T-cell (primary cell): ENCODE data around the gene ELF4. TPM values are rescaled to one million over a fixed set of nuclear protein-coding genes. Genes with fewer than 3 reads are reported as not detected.

Experiments
- ATAC-seq, 4 experiments: fragments of 200-7000 bp in 3 of 4; fragments of 150-1000 bp in 1 of 4; cut with Tn5 transposase; replicated peaks in 1 of 4; 1 replicate in 3 of 4; 2 replicates in 1 of 4; pipeline ENCODE4 v1.10.0; 2021; ENCODE audit warnings: moderate library complexity in 3 of 4, mild to moderate bottlenecking in 2 of 4, moderate number of reproducible peaks in 1 of 4
- CTCF ChIA-PET, 2 donors: fragments of 300-600 bp; sonication (Branson Sonifier 250); formaldehyde crosslinking; loops; one replicate each; lab custom pipeline; 2022; ENCODE audit warnings: antibody characterized with exemption in 2 of 2; lab: Charles Lee
- POLR2A ChIA-PET, 2 donors: fragments of 300-600 bp; sonication (Branson Sonifier 250); formaldehyde crosslinking; loops; one replicate each; lab custom pipeline; 2022; ENCODE audit warnings: antibody characterized with exemption in 2 of 2; lab: Charles Lee
- DNase-seq, 35 experiments: peaks; one replicate each; pipeline versions ENCODE4 v3.0.0 to v3.0.0-alpha.2; 2013 to 2023
- H3K27ac ChIP-seq: one replicate; pipeline ENCODE4 v1.5.1; 2013; ENCODE audit warnings: low read length
- H3K27me3 ChIP-seq, 2 experiments: replicated peaks in 1 of 2; 1 replicate in 1 of 2; 2 replicates in 1 of 2; pipeline versions ENCODE4 v1.6.1 to v1.7.0; 2013; ENCODE audit warnings: low read length in 1 of 2, mixed read lengths in 1 of 2; ENCODE audit not compliant: control insufficient read depth in 2 of 2, insufficient read depth in 2 of 2; ENCODE audit errors: extremely low read depth in 1 of 2
- H3K36me3 ChIP-seq, 2 donors: 1 replicate in 1 of 2; 2 replicates in 1 of 2; pipeline versions ENCODE4 v1.6.1 to v1.7.0; 2013; ENCODE audit warnings: low read length in 1 of 2; ENCODE audit not compliant: control insufficient read depth in 2 of 2, insufficient read depth in 1 of 2; ENCODE audit errors: extremely low read depth in 1 of 2
- H3K4me1 ChIP-seq, 2 experiments: 1 replicate in 1 of 2; 2 replicates in 1 of 2; pipeline versions ENCODE4 v1.6.1 to v1.7.0; 2013; ENCODE audit warnings: low read length in 2 of 2, mixed read lengths in 1 of 2; ENCODE audit not compliant: insufficient read depth in 2 of 2, control insufficient read depth in 1 of 2; ENCODE audit errors: extremely low read depth in 1 of 2
- H3K4me3 ChIP-seq, 2 donors: 1 replicate in 1 of 2; 2 replicates in 1 of 2; pipeline versions ENCODE4 v1.5.1 to v1.7.0; 2013; ENCODE audit warnings: mild to moderate bottlenecking in 2 of 2, low read length in 1 of 2, moderate library complexity in 1 of 2; ENCODE audit not compliant: control insufficient read depth in 1 of 2; ENCODE audit errors: extremely low read depth in 1 of 2
- H3K9me3 ChIP-seq: 2 replicates; pipeline ENCODE4 v1.7.0; 2013
- H3K27ac Mint-ChIP-seq, 2 donors: one replicate each; pipeline ENCODE4 v1.8.0; 2020 to 2021; ENCODE audit warnings: mild to moderate bottlenecking in 2 of 2, mixed read lengths in 2 of 2
- H3K27me3 Mint-ChIP-seq, 2 donors: one replicate each; pipeline ENCODE4 v1.8.0; 2021 to 2022; ENCODE audit warnings: mixed read lengths in 2 of 2
- H3K36me3 Mint-ChIP-seq: one replicate; pipeline ENCODE4 v1.8.0; 2021; ENCODE audit warnings: mixed read lengths
- H3K4me1 Mint-ChIP-seq, 3 donors: one replicate each; pipeline ENCODE4 v1.8.0; 2020 to 2022; ENCODE audit warnings: mixed read lengths in 3 of 3, mild to moderate bottlenecking in 1 of 3
- H3K4me3 Mint-ChIP-seq, 3 donors: one replicate each; pipeline ENCODE4 v1.8.0; 2020 to 2022; ENCODE audit warnings: mild to moderate bottlenecking in 3 of 3, mixed read lengths in 3 of 3, moderate library complexity in 3 of 3
- H3K9me3 Mint-ChIP-seq, 3 donors: one replicate each; pipeline ENCODE4 v1.8.0; 2020 to 2022; ENCODE audit warnings: mixed read lengths in 3 of 3
- WGBS: methylation state at CpG from one replicate; pipeline ENCODE4 v1.1.5; 2013; ENCODE audit warnings: missing lambda C conversion rate; ENCODE audit not compliant: insufficient coverage; 5-methylcytosine and 5-hydroxymethylcytosine counted together
- total RNA-seq, 35 experiments: library from RNA in 6 of 35; stranded (reverse) in 6 of 35; fragments of 120-200 nt in 1 of 35; gene quantifications; one replicate each; pipeline versions ENCODE4 v1.2.1 to v1.2.4 and lab custom pipeline; 2013 to 2026

The ELF4 gene
- total RNA-seq, 5 donors from 2014 or later (not counting 1 experiment from before 2014, with no cell fraction given): 30.0 to 35.6 (median 30.6) TPM

DNA sequence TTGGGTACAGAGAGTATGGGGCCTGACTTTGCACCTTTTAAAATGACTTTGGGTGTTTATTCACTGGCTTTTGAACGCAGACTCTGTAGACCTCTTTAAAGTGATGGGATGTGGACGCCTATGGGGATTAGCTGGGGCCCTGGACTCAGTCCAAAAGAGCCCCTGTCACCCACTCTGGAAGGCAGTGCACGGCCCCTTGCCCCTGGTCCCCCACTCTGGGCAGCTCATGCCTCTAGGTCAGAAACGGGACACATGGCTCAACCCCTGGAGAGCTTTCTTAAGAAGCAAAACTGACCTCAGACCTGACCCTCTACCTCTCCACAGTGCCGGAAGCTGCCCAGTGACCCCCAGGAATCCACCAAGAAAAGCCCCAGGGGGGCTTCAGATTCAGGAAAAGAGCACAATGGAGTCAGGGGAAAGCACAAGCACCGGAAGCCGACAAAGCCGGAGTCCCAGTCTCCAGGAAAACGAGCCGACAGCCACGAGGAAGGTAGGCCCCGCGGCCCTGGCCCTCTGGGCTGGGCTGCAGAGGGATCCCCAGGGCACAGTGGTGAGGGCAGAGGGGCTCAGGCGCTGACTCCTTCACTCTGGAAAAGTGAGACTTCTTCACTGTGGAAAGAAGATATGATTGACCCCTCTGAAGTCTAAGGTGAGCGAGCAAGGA lies 89.5 kb downstream of the ELF4 start:
- H3K27me3 ChIP-seq: no peaks in the 10 kb centered on the region
- DNase-seq (no peak), ATAC-seq (no peak)
- H3K4me3 ChIP-seq: no peak overlapping the region
- ChIA-PET CTCF (no interaction called here), POLR2A (no interaction called here)
- peaks cover 11 to 15% (median 13%) of the 10 kb centered on the region in 3 donors for H3K4me1 Mint-ChIP-seq
- peaks cover 2 to 13% of the 10 kb centered on the region in 2 experiments for H3K4me1 ChIP-seq
- 100% methylated on average over 4 of the region's 15 CpGs for WGBS
- H3K36me3 ChIP-seq: peaks cover 2 to 19% of the 10 kb centered on the region in 2 donors
- no peak overlapping the region for H3K4me3 Mint-ChIP-seq
- H3K9me3 ChIP-seq: no peaks in the 10 kb centered on the region
- H3K9me3 Mint-ChIP-seq: no peaks in the 10 kb centered on the region
- no peak overlapping the region for H3K27ac ChIP-seq
- H3K27me3 Mint-ChIP-seq: no peaks in the 10 kb centered on the region
- peaks cover 3% of the 10 kb centered on the region for H3K36me3 Mint-ChIP-seq
- no peak overlapping the region for H3K27ac Mint-ChIP-seq

DNA sequence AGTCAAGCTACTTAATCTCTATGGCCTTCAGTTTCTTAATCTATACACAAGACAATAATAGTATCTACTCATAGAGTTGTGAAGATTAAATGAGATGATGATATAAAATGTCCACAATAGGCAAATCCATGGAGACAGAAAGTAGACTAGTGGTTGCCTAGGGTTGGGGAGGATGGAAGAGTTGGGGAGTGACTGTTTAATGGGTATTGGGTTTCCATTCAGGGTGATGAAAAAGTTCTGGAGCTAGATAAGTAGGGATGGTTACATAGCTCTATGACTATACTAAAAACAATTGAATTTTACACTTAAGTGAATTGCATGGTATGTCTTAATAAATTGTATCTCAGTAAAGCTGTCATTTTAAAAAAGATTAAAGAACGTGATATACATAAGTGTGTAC lies 92.2 kb downstream of the ELF4 start:
- no peak overlapping the region for H3K4me3 ChIP-seq
- Mint-ChIP-seq H3K27me3 (no peaks in the 10 kb centered on the region), H3K4me1 (no peaks in the 10 kb centered on the region), H3K4me3 (no peak overlapping the region), H3K9me3 (no peaks in the 10 kb centered on the region), H3K36me3 (peaks cover 8% of the 10 kb centered on the region), H3K27ac (peak overlapping the region in 1 of 2 donors; percentile 45)
- H3K36me3 ChIP-seq: peaks cover 2 to 21% of the 10 kb centered on the region in 2 donors
- H3K27me3 ChIP-seq: no peaks in the 10 kb centered on the region
- DNase-seq: no peak
- WGBS: no CpG with 5 or more reads among the region's 1 CpG
- no peaks in the 10 kb centered on the region for H3K4me1 ChIP-seq
- no peaks in the 10 kb centered on the region for H3K9me3 ChIP-seq
- no peak for ATAC-seq
- ChIA-PET CTCF (interaction anchor here in 1 of 2 donors (1.5 kb wide), 1 partner anchor 10 kb away, joined by 6 read pairs; no protein-coding TSS in a partner anchor), POLR2A (no interaction called here)
- no peak overlapping the region for H3K27ac ChIP-seq

DNA sequence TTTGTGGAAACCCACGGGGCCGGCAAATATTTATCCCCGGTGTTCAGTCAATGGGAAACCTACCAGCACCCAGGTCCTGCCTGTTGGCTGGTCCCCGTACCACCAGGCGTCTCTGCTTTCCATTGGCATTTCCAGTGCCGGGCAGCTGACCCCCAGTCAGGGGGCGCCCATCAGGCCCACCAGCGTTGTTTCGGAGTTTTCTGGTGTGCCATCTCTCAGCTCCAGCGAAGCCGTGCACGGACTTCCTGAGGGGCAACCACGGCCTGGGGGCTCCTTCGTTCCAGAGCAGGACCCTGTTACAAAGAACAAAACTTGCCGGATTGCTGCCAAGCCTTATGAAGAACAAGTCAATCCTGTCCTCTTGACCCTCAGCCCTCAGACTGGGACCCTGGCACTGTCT lies 95.1 kb downstream of the ELF4 start:
- H3K36me3 Mint-ChIP-seq: peaks cover 6% of the 10 kb centered on the region
- no peak overlapping the region for H3K4me3 Mint-ChIP-seq
- ATAC-seq: no peak
- CTCF ChIA-PET: interaction anchor here in 1 of 2 donors (1.2 kb wide), 1 partner anchor 13 kb away, joined by 5 read pairs; no protein-coding TSS in a partner anchor
- H3K4me3 ChIP-seq: no peak overlapping the region
- no peaks in the 10 kb centered on the region for H3K27me3 ChIP-seq
- H3K27me3 Mint-ChIP-seq: no peaks in the 10 kb centered on the region
- H3K9me3 ChIP-seq: no peaks in the 10 kb centered on the region
- no peak overlapping the region for H3K27ac Mint-ChIP-seq
- no peaks in the 10 kb centered on the region for H3K4me1 ChIP-seq
- POLR2A ChIA-PET: no interaction called here
- no peaks in the 10 kb centered on the region for H3K4me1 Mint-ChIP-seq
- WGBS: 99% methylated on average over 12 of the region's 15 CpGs
- DNase-seq: no peak
- no peaks in the 10 kb centered on the region for H3K9me3 Mint-ChIP-seq
- no peak overlapping the region for H3K27ac ChIP-seq
- H3K36me3 ChIP-seq: peaks cover 2 to 11% of the 10 kb centered on the region in 2 donors

Other genes with a start within 250 kb of the ELF4 start
- gene UTP14A, start 204.3 kb downstream of the ELF4 start, total RNA-seq: 10 to 100 TPM; 10.7 to 21.7 (median 18.7) TPM
- 10 to 100 TPM in 4 of 5 donors, 1 to 10 TPM in 1; 8.7 to 13.5 (median 12.3) TPM for gene BCORL1, start 127.9 kb downstream of the ELF4 start, total RNA-seq
- gene AIFM1, start 55.3 kb upstream of the ELF4 start, total RNA-seq: 10 to 100 TPM; 11.2 to 25.0 (median 23.6) TPM
- gene RAB33A, start 61.5 kb upstream of the ELF4 start, total RNA-seq: 10 to 100 TPM in 3 of 5 donors, 1 to 10 TPM in 2; 4.4 to 16.6 (median 13.9) TPM
- 1 to 10 TPM; 3.6 to 7.0 (median 4.5) TPM for gene ZNF280C, start 158.4 kb upstream of the ELF4 start, total RNA-seq
- gene SLC25A14, start 229.4 kb upstream of the ELF4 start, total RNA-seq: 10 to 100 TPM; 12.4 to 16.1 (median 12.9) TPM